K562 (cell line): ENCODE measurements around the gene TRDMT1. TPM values are rescaled to one million over a fixed set of nuclear protein-coding genes. Genes with fewer than 3 reads are reported as not detected.

ENCODE experiments used
- ATAC-seq: fragments of 200-7000 bp; cut with Tn5 transposase; 3 replicates; pipeline ENCODE4 v1.9.1; 2020; ENCODE audit warnings: moderate library complexity
- BruUV-seq: library from RNA; stranded (reverse); fragments of 400-500 nt; replicated peaks from 2 replicates; lab custom pipeline; 2021; lab: Mats Ljungman, UMichigan
- CTCF ChIA-PET: fragments of 300-600 bp; formaldehyde crosslinking; extraction: SDS; loops from one replicate; lab custom pipeline; 2021; ENCODE audit warnings: low intra/inter-chr PET ratio; lab: Yijun Ruan, JAX
- POLR2A ChIA-PET: fragments of 300-600, 350-650 bp; sonication (Branson Sonifier 250); formaldehyde crosslinking; extraction: SDS; loops from one replicate; lab custom pipeline; 2021; ENCODE audit warnings: antibody characterized with exemption, inconsistent platforms; lab: Yijun Ruan, JAX
- DNase-seq, 4 experiments: peaks; one replicate each; pipeline versions ENCODE4 v3.0.0 to v3.0.0-alpha.2; 2011 to 2018; ENCODE audit warnings: low spot score in 3 of 4, mixed read lengths in 3 of 4; ENCODE audit errors: extremely low read depth in 1 of 4
- FAIRE-seq: peaks from 2 replicates; lab custom pipeline; 2011; peaks lifted over from hg19 to GRCh38; lab: Jason Lieb, UNC
- H2AFZ ChIP-seq: 2 replicates; pipeline ENCODE4 v1.6.0; 2011; ENCODE audit warnings: low read depth, low read length, control low read depth, inconsistent platforms
- H3K27ac ChIP-seq: fragments of 200-600 bp; 3 replicates; pipeline ENCODE4 v1.8.0; 2011; ENCODE audit warnings: low read depth, mild to moderate bottlenecking, control low read depth, inconsistent platforms, low read length, moderate library complexity, mixed read lengths; ENCODE audit errors: extremely low read depth
- H3K27me3 ChIP-seq, 2 experiments: fragments of 300-600 bp in 1 of 2; 2 replicates in 1 of 2; 3 replicates in 1 of 2; pipeline versions ENCODE4 v1.6.0 to v1.8.0; 2011; ENCODE audit warnings: inconsistent platforms in 2 of 2, low read length in 2 of 2, mild to moderate bottlenecking in 1 of 2, mixed read lengths in 1 of 2, moderate library complexity in 1 of 2; ENCODE audit not compliant: control insufficient read depth in 2 of 2, insufficient read depth in 2 of 2
- H3K36me3 ChIP-seq: fragments of 300-600 bp; 3 replicates; pipeline ENCODE4 v1.8.0; 2011; ENCODE audit warnings: mild to moderate bottlenecking, low read length, inconsistent platforms; ENCODE audit not compliant: control insufficient read depth, insufficient read depth
- H3K4me1 ChIP-seq, 2 experiments: fragments of 200-600 bp in 1 of 2; replicated peaks in 1 of 2; 2 replicates in 1 of 2; 3 replicates in 1 of 2; pipeline versions ENCODE4 v1.5.1 to v1.8.0; 2011; ENCODE audit warnings: inconsistent platforms in 2 of 2, low read length in 2 of 2, mild to moderate bottlenecking in 1 of 2, mixed read lengths in 1 of 2, moderate library complexity in 1 of 2; ENCODE audit not compliant: control insufficient read depth in 2 of 2, insufficient read depth in 2 of 2
- H3K4me2 ChIP-seq: 2 replicates; pipeline ENCODE4 v1.6.1; 2011; ENCODE audit warnings: low read length, control low read depth, inconsistent platforms, mixed read lengths; ENCODE audit not compliant: insufficient read depth
- H3K4me3 ChIP-seq: fragments of 200-600 bp; sonication (generic), shearing (Covaris generic); 2 replicates; pipeline ENCODE4 v1.5.1; 2016; ENCODE audit warnings: control low read depth, inconsistent platforms
- H3K79me2 ChIP-seq: fragments of 200-600 bp; 3 replicates; pipeline ENCODE4 v1.8.0; 2011; ENCODE audit warnings: low read length, inconsistent platforms; ENCODE audit not compliant: control insufficient read depth, insufficient read depth
- H3K9ac ChIP-seq, 2 experiments: 2 replicates each; pipeline versions ENCODE4 v1.6.0 to v1.6.1; 2011; ENCODE audit warnings: low read depth in 2 of 2, low read length in 2 of 2, control low read depth in 1 of 2, inconsistent platforms in 1 of 2, mild to moderate bottlenecking in 1 of 2, mixed read lengths in 1 of 2; ENCODE audit not compliant: insufficient read depth in 1 of 2
- H3K9me1 ChIP-seq: one replicate; pipeline ENCODE4 v1.6.0; 2011; ENCODE audit warnings: inconsistent platforms, mild to moderate bottlenecking, low read length, moderate library complexity; ENCODE audit not compliant: control insufficient read depth, insufficient read depth
- H3K9me3 ChIP-seq: replicated peaks from 2 replicates; pipeline ENCODE4 v1.5.1; 2011; ENCODE audit warnings: low read depth, low read length, inconsistent platforms; ENCODE audit not compliant: control insufficient read depth, insufficient read depth
- H4K20me1 ChIP-seq: replicated peaks from 2 replicates; pipeline ENCODE4 v1.6.1; 2011; ENCODE audit warnings: low read length, inconsistent platforms, mixed read lengths; ENCODE audit not compliant: control insufficient read depth, insufficient read depth
- BRD4 ChIP-seq: fragments of 200-600 bp; sonication (generic); IDR thresholded peaks from 2 replicates; pipeline ENCODE4 v1.6.1; 2017; ENCODE audit warnings: inconsistent platforms
- EHMT2 ChIP-seq: fragments of 450-650 bp; IDR thresholded peaks from 2 replicates; pipeline ENCODE4 v1.6.1; 2018; ENCODE audit warnings: antibody characterized with exemption
- MIER1 ChIP-seq: fragments of 450-650 bp; IDR thresholded peaks from 2 replicates; pipeline ENCODE4 v1.6.1; 2016; ENCODE audit warnings: antibody characterized with exemption, mild to moderate bottlenecking, low read depth
- PURB ChIP-seq: sonication (generic); formaldehyde crosslinking; IDR thresholded peaks from 2 replicates; pipeline ENCODE4 v1.9.0; 2021; ENCODE audit warnings: low read depth, mild to moderate bottlenecking, missing genetic modification reagents
- ZNF124 ChIP-seq: sonication (generic); formaldehyde crosslinking; IDR thresholded peaks from 2 replicates; pipeline ENCODE4 v1.8.1; 2022; ENCODE audit warnings: missing genetic modification reagents
- ZNF830 ChIP-seq: fragments of 250-450 bp; sonication (Bioruptor Pico); IDR thresholded peaks from 2 replicates; pipeline ENCODE4 v1.5.0; 2021; ENCODE audit warnings: mild to moderate bottlenecking
- WGBS: fragments of 100-300 bp; shearing (Covaris generic); methylation state at CpG from one replicate; pipeline ENCODE4 v1.1.6; 2016; ENCODE audit warnings: low coverage, mixed read lengths; ENCODE audit not compliant: insufficient coverage; ENCODE audit errors: missing lambda C conversion rate; 5-methylcytosine and 5-hydroxymethylcytosine counted together
- in situ Hi-C: fragments of 300-500 bp; cut with MboI; formaldehyde crosslinking; loops from 4 replicates; pipeline ENCODE4 v1.15.0; 2018; ENCODE audit warnings: inconsistent platforms, mixed read lengths
- intact Hi-C: fragments of 100-400 bp; cut with micrococcal nuclease; formaldehyde crosslinking; loops from 2 replicates; pipeline ENCODE4 v1.14.2; 2022
- polyA plus RNA-seq, 8 experiments: library from polyadenylated mRNA; depleted of rRNA in 4 of 8; stranded (reverse) in 5 of 8; unstranded in 3 of 8; fragments of >200 nt; fragmentation: Nextera tagmentation in 2 of 8; fragmentation: Illumina TruSeq in 1 of 8; extraction: Ambion mirVana in 2 of 8; extraction: Trizol in 1 of 8; gene quantifications; 2 replicates each; pipeline versions ENCODE4 v1.2.1 to v1.2.3, GENCODE V29; 2011 to 2014; ENCODE audit warnings: inconsistent platforms in 1 of 8, missing spikeins in 1 of 8
- total RNA-seq, 7 experiments: library from RNA; depleted of rRNA in 6 of 7; stranded (reverse); fragments of >200 nt in 6 of 7; fragmentation: Illumina TruSeq in 2 of 7; extraction: Trizol in 2 of 7; gene quantifications; 2 replicates each; pipeline versions ENCODE4 v1.2.1 to v1.2.3, GENCODE V29; 2011 to 2021; ENCODE audit warnings: low replicate concordance in 1 of 7
- TF ChIP-seq, protein P1 (sequence below): fragments of 250-450 bp; sonication (Bioruptor Pico); IDR thresholded peaks from 2 replicates; pipeline ENCODE4 v1.9.0; 2021; ENCODE audit warnings: mild to moderate bottlenecking, inconsistent platforms
- TF ChIP-seq, protein P2 (sequence below), 2 experiments: fragments of 450-650 bp in 1 of 2; sonication (generic) in 1 of 2; formaldehyde crosslinking in 1 of 2; IDR thresholded peaks in 1 of 2; conservative IDR thresholded peaks in 1 of 2; 2 replicates each; pipeline versions ENCODE4 v1.6.1 to v1.8.1; 2016 to 2023; ENCODE audit warnings: mild to moderate bottlenecking in 2 of 2, moderate library complexity in 2 of 2, inconsistent platforms in 1 of 2, missing genetic modification reagents in 1 of 2

The TRDMT1 gene
- total and polyA plus RNA-seq, 9 of the 15 experiments (the other 6 are each of a cell fraction or from before 2014, with no cell fraction given) = 5.4 to 12.6 (median 9.3) TPM

DNA sequence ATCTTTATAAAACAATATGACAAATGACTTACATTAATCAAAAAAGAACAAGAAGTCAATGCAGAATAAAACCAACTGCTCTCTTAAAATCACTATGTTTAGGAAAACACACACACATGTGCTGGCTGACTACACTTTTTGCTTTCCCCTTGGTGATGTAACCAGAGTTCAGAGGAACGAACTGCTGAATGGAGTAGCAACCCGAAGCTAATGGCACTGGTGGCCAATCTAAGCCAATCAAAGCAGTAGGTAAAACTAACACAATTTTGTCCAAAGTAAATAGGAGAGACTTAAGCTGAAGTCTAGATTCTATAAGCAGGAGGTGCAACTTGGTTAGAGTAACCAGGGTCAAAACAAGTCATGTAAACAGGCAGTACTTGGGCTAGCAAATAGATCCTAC is 38.6 kb downstream of the TRDMT1 start:
- Histone ChIP-seq H3K36me3 (no peaks in the 10 kb centered on the region), H3K79me2 (no peaks in the 10 kb centered on the region), H3K27ac (no peak overlapping the region), H3K4me3 (no peak overlapping the region), H3K9ac (no peak overlapping the region), H4K20me1 (no peaks in the 10 kb centered on the region), H3K27me3 (no peaks in the 10 kb centered on the region), H3K9me3 (no peaks in the 10 kb centered on the region), H3K9me1 (no peaks in the 10 kb centered on the region), H3K4me2 (no peak overlapping the region), H3K4me1 (peaks cover 0 to 7% of the 10 kb centered on the region in 2 experiments; a peak in 1 of 5 replicates), H2AFZ (no peak overlapping the region)
- TF ChIP-seq, protein P1, sequence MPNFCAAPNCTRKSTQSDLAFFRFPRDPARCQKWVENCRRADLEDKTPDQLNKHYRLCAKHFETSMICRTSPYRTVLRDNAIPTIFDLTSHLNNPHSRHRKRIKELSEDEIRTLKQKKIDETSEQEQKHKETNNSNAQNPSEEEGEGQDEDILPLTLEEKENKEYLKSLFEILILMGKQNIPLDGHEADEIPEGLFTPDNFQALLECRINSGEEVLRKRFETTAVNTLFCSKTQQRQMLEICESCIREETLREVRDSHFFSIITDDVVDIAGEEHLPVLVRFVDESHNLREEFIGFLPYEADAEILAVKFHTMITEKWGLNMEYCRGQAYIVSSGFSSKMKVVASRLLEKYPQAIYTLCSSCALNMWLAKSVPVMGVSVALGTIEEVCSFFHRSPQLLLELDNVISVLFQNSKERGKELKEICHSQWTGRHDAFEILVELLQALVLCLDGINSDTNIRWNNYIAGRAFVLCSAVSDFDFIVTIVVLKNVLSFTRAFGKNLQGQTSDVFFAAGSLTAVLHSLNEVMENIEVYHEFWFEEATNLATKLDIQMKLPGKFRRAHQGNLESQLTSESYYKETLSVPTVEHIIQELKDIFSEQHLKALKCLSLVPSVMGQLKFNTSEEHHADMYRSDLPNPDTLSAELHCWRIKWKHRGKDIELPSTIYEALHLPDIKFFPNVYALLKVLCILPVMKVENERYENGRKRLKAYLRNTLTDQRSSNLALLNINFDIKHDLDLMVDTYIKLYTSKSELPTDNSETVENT = no peak
- TF ChIP-seq, protein P2, sequence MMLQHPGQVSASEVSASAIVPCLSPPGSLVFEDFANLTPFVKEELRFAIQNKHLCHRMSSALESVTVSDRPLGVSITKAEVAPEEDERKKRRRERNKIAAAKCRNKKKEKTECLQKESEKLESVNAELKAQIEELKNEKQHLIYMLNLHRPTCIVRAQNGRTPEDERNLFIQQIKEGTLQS (IDR thresholded peaks at IDR 0.05) = no peak
- TF ChIP-seq, protein P2 (CRISPR knock-in tag; conservative IDR thresholded peaks at IDR 0.05) = no peak
- TF ChIP-seq BRD4 = no peak
- TF ChIP-seq PURB (CRISPR knock-in tag) = no peak
- TF ChIP-seq EHMT2 = no peak
- TF ChIP-seq MIER1 = no peak
- no peak for TF ChIP-seq ZNF124 (CRISPR knock-in tag)
- no peak for TF ChIP-seq ZNF830
- BruUV-seq = no TSS peak
- CTCF ChIA-PET = no interaction called here
- POLR2A ChIA-PET = no interaction called here
- no peak for FAIRE-seq
- WGBS = 40% methylated on average over 2 of the region's 2 CpGs
- in situ Hi-C loops = no loop called here
- intact Hi-C loops = no loop called here
- DNase-seq = no peak
- no peak for ATAC-seq
